Astrocyte of the spinal cord (primary cell): Measurements from ENCODE around the gene EPOP.
"Not testable (repeated sequence)": the region's sequence is repeated elsewhere in the genome, so short reads cannot be mapped to it uniquely, and the experiment has no call there.

Source experiments
- DNase-seq: peaks from one replicate; pipeline ENCODE4 v3.0.0; 2011; ENCODE audit warnings: low read depth, low spot score
- H3K4me3 ChIP-seq: 2 replicates; pipeline ENCODE4 v1.5.1; 2011; ENCODE audit warnings: low read depth, mild to moderate bottlenecking, low read length, moderate library complexity
- in situ Hi-C: cut with HindIII; loops from 2 replicates; pipeline ENCODE4 v1.10.0; 2017; ENCODE audit warnings: low sequenced_read_pairs
- TF ChIP-seq, protein P1 (sequence below): IDR thresholded peaks from 2 replicates; pipeline ENCODE4 v1.5.1; 2012; ENCODE audit warnings: low read depth, mild to moderate bottlenecking, low read length, inconsistent platforms

EPOP gene

GRCh38 chr17:38637951-38638350 is 36.8 kb downstream of the EPOP start:
- no peak for DNase-seq
- TF ChIP-seq, protein P1, sequence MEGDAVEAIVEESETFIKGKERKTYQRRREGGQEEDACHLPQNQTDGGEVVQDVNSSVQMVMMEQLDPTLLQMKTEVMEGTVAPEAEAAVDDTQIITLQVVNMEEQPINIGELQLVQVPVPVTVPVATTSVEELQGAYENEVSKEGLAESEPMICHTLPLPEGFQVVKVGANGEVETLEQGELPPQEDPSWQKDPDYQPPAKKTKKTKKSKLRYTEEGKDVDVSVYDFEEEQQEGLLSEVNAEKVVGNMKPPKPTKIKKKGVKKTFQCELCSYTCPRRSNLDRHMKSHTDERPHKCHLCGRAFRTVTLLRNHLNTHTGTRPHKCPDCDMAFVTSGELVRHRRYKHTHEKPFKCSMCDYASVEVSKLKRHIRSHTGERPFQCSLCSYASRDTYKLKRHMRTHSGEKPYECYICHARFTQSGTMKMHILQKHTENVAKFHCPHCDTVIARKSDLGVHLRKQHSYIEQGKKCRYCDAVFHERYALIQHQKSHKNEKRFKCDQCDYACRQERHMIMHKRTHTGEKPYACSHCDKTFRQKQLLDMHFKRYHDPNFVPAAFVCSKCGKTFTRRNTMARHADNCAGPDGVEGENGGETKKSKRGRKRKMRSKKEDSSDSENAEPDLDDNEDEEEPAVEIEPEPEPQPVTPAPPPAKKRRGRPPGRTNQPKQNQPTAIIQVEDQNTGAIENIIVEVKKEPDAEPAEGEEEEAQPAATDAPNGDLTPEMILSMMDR = no peak
- H3K4me3 ChIP-seq = no peak overlapping the region
- in situ Hi-C loops = no loop called here

- in situ Hi-C loops = no loop called here
- no peak overlapping the region for H3K4me3 ChIP-seq
- DNase-seq = no peak
- TF ChIP-seq, protein P1 = no peak
These were observed 38.7 kb downstream of the EPOP start for GRCh38 chr17:38636054-38636453.

- H3K4me3 ChIP-seq = no peak overlapping the region
- no peak for DNase-seq
- TF ChIP-seq, protein P1 = no peak
- in situ Hi-C loops = no loop called here
These were observed 42.4 kb downstream of the EPOP start for GRCh38 chr17:38632334-38632733.

DNA sequence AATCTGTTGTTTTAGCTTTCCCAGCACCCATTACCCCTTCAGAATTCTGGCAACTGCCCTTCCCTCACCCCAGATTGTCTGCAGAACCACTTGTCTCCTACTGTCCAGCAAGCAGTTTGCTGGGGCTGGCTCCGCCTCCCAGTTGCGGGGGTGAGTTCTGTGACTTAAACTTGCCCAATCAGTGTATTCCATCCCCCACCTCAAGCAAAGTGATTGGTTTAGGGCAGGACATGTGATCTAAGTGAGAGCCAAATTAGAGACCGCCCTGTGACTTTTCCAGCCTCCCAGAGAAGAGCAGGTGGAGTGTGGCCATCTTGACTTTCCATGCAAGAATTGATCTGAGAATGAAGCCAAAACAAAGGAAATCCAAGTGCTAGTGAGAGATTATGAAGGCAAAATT is 46.3 kb downstream of the EPOP start:
- TF ChIP-seq, protein P1 = no peak
- no peak for DNase-seq
- in situ Hi-C loops = no loop called here
- H3K4me3 ChIP-seq = no peak overlapping the region

- no peak overlapping the region for H3K4me3 ChIP-seq
- no peak for DNase-seq
- in situ Hi-C loops = no loop called here
- TF ChIP-seq, protein P1 = no peak
These were observed 46.8 kb downstream of the EPOP start for GRCh38 chr17:38627957-38628356.

- DNase-seq = not testable (repeated sequence)
These were observed 48.0 kb downstream of the EPOP start for GRCh38 chr17:38626606-38627226.

DNA sequence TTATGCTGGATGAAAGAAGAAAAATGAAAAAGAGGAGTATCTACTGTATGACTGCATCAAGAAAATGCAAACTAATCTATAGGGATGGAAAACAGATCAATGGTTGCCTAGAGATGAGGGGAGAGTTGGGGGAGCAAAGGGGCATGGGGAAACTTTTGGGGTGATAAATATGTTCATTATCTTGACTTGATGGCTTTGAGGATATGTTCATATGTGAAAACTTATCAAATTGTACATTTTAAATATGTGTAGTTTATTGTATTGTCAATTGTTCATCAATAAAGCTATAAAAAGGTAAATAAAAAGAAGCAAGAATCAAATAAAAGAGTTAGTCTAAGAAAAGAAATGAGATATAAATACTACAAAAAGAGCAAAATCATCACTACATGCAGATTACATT is 49.3 kb downstream of the EPOP start:
- no peak for DNase-seq
- no peak overlapping the region for H3K4me3 ChIP-seq
- in situ Hi-C loops = no loop called here
- TF ChIP-seq, protein P1 = no peak

More at GRCh38 chr17:38626606-38627226, 48.0 kb downstream of the EPOP start:
- H3K4me3 ChIP-seq, in situ Hi-C loops: not testable (repeated sequence)

DNA sequence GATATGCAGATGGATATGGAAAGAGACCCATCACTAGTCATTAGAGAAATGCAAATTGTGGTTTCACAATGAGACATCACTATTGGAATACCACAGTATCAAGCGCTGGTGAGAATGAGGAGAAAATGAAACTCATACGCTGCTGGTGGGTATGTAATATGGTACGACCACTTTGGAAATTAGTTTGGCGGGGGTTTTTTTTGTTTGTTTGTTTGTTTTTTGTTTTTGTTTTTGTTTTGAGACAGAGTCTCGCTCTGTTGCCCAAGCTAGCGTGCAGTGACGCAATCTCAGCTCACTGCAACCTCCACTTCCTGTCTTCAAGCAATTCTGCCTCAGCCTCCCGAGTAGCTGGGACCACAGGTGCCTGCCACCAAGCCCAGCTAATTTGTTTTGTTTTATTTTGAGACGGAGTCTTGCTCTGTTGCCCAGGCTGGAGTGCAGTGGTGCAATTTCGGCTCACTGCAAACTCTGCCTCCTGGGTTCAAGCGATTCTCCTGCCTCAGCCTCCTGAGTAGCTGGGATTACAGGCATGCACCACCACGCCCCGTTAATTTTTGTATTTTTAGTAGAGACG is 49.9 kb downstream of the EPOP start:
- in situ Hi-C loops, H3K4me3 ChIP-seq, DNase-seq: not testable (repeated sequence)
